HCT116 (cell line): ENCODE data around the gene TTC8.

ENCODE experiments used
- CEBPB ChIP-seq: IDR thresholded peaks from 2 replicates; pipeline ENCODE4 v1.6.1; 2012; ENCODE audit warnings: low read depth
- EZH2 ChIP-seq: fragments of 200-600 bp; sonication (generic); IDR thresholded peaks from 2 replicates; pipeline ENCODE4 v1.6.1; 2017; ENCODE audit warnings: antibody characterized with exemption, mixed run types
- SP1 ChIP-seq: IDR thresholded peaks from 2 replicates; pipeline ENCODE4 v1.6.1; 2012; ENCODE audit warnings: low read depth
- ZNF274 ChIP-seq: fragments of 200-500 bp; sonication (Bioruptor generic); IDR thresholded peaks from 2 replicates; pipeline ENCODE4 v1.6.1; 2014; ENCODE audit warnings: mild to moderate bottlenecking, low read depth, low read length, inconsistent platforms
- TF ChIP-seq, protein P1 (sequence below), 3 experiments: fragments of 200-600 bp in 1 of 3; sonication (generic) in 1 of 3; IDR thresholded peaks in 2 of 3; conservative IDR thresholded peaks in 1 of 3; 2 replicates each; pipeline ENCODE4 v1.5.1; 2012 to 2017; ENCODE audit warnings: low read depth in 2 of 3, low read length in 2 of 3, antibody characterized with exemption in 1 of 3, borderline replicate concordance in 1 of 3, control low read depth in 1 of 3, mild to moderate bottlenecking in 1 of 3, mixed read lengths in 1 of 3, mixed run types in 1 of 3, moderate library complexity in 1 of 3; ENCODE audit not compliant: insufficient read depth in 1 of 3
- TF ChIP-seq, protein P2 (sequence below): IDR thresholded peaks from 2 replicates; pipeline ENCODE4 v1.6.1; 2012; ENCODE audit warnings: low read depth

DNA sequence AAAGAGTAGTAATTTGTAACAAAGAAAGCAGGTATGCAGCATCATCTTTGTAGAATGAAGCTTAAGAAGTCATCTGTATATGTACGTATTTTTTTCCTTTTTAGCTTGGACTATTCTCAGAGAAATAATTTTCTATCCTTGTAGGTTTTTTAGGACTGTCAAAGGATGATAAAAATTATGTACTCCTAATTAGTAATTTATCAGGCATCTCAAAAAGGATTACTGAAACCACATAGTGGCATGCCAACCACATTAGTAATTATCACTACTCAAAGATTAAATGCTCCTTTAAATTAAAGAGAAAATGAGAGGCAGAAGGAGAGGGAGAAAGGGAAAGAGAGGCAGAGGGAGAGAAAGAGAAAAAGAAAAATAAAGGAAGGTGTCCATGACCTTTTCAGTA, 17.3 kb downstream of the TTC8 start:
- TF ChIP-seq, protein P1, sequence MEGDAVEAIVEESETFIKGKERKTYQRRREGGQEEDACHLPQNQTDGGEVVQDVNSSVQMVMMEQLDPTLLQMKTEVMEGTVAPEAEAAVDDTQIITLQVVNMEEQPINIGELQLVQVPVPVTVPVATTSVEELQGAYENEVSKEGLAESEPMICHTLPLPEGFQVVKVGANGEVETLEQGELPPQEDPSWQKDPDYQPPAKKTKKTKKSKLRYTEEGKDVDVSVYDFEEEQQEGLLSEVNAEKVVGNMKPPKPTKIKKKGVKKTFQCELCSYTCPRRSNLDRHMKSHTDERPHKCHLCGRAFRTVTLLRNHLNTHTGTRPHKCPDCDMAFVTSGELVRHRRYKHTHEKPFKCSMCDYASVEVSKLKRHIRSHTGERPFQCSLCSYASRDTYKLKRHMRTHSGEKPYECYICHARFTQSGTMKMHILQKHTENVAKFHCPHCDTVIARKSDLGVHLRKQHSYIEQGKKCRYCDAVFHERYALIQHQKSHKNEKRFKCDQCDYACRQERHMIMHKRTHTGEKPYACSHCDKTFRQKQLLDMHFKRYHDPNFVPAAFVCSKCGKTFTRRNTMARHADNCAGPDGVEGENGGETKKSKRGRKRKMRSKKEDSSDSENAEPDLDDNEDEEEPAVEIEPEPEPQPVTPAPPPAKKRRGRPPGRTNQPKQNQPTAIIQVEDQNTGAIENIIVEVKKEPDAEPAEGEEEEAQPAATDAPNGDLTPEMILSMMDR (IDR thresholded peaks at IDR 0.05 in 2 of 3, conservative IDR thresholded peaks at IDR 0.05 in 1 of 3; ENCODE audit: borderline replicate concordance in 1 of 3, insufficient read depth in 1 of 3, low read depth in 2 of 3, low read length in 2 of 3), result no peak
- TF ChIP-seq CEBPB (no peak), SP1 (no peak), ZNF274 (no peak), EZH2 (no peak)
- TF ChIP-seq, protein P2, sequence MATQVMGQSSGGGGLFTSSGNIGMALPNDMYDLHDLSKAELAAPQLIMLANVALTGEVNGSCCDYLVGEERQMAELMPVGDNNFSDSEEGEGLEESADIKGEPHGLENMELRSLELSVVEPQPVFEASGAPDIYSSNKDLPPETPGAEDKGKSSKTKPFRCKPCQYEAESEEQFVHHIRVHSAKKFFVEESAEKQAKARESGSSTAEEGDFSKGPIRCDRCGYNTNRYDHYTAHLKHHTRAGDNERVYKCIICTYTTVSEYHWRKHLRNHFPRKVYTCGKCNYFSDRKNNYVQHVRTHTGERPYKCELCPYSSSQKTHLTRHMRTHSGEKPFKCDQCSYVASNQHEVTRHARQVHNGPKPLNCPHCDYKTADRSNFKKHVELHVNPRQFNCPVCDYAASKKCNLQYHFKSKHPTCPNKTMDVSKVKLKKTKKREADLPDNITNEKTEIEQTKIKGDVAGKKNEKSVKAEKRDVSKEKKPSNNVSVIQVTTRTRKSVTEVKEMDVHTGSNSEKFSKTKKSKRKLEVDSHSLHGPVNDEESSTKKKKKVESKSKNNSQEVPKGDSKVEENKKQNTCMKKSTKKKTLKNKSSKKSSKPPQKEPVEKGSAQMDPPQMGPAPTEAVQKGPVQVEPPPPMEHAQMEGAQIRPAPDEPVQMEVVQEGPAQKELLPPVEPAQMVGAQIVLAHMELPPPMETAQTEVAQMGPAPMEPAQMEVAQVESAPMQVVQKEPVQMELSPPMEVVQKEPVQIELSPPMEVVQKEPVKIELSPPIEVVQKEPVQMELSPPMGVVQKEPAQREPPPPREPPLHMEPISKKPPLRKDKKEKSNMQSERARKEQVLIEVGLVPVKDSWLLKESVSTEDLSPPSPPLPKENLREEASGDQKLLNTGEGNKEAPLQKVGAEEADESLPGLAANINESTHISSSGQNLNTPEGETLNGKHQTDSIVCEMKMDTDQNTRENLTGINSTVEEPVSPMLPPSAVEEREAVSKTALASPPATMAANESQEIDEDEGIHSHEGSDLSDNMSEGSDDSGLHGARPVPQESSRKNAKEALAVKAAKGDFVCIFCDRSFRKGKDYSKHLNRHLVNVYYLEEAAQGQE, result no peak
